Endothelial cell of umbilical vein (primary cell): Measurements from ENCODE around the gene SEMA4A. TPM values are rescaled to one million over a fixed set of nuclear protein-coding genes. Genes with fewer than 3 reads are reported as not detected.

Experiments used
- BruUV-seq: library from RNA; stranded (reverse); fragments of 400-500 nt; replicated peaks from 2 replicates; lab custom pipeline; 2021; lab: Mats Ljungman, UMichigan
- CTCF ChIA-PET: fragments of 300-600, 350-600 bp; sonication (Branson Sonifier 250); formaldehyde crosslinking; loops from one replicate; lab custom pipeline; 2021; ENCODE audit warnings: antibody characterized with exemption, inconsistent platforms; lab: Charles Lee
- POLR2A ChIA-PET: fragments of 300-600, 350-600 bp; sonication (Branson Sonifier 250); formaldehyde crosslinking; loops from one replicate; lab custom pipeline; 2021; ENCODE audit warnings: antibody characterized with exemption, inconsistent platforms; lab: Charles Lee
- DNase-seq: peaks from one replicate; pipeline ENCODE4 v3.0.0-alpha.2; 2011; ENCODE audit warnings: low read depth, low spot score
- FAIRE-seq: peaks from 2 replicates; lab custom pipeline; 2011; peaks lifted over from hg19 to GRCh38; lab: Jason Lieb, UNC
- H2AFZ ChIP-seq: 2 replicates; pipeline ENCODE4 v1.6.0; 2012; ENCODE audit warnings: low read depth, low read length, control low read depth, inconsistent platforms
- H3K27ac ChIP-seq: 2 replicates; pipeline ENCODE4 v1.5.1; 2011; ENCODE audit warnings: low read depth, mild to moderate bottlenecking, control low read depth, low read length, moderate library complexity; ENCODE audit not compliant: insufficient read depth
- H3K27me3 ChIP-seq, 2 experiments: 2 replicates each; pipeline versions ENCODE4 v1.6.0 to v1.6.1; 2011; ENCODE audit warnings: low read length in 2 of 2, mixed read lengths in 1 of 2; ENCODE audit not compliant: control insufficient read depth in 2 of 2, insufficient read depth in 2 of 2
- H3K36me3 ChIP-seq, 2 experiments: 2 replicates in 1 of 2; 3 replicates in 1 of 2; pipeline ENCODE4 v1.5.1; 2011; ENCODE audit warnings: low read length in 2 of 2, mild to moderate bottlenecking in 1 of 2, moderate library complexity in 1 of 2; ENCODE audit not compliant: control insufficient read depth in 2 of 2, insufficient read depth in 2 of 2; ENCODE audit errors: extremely low read depth in 1 of 2
- H3K4me1 ChIP-seq: 3 replicates; pipeline ENCODE4 v1.5.1; 2011; ENCODE audit warnings: mild to moderate bottlenecking, low read length; ENCODE audit not compliant: control insufficient read depth, insufficient read depth; ENCODE audit errors: extremely low read depth
- H3K4me2 ChIP-seq: 2 replicates; pipeline ENCODE4 v1.6.1; 2011; ENCODE audit warnings: low read length, control low read depth, mixed read lengths; ENCODE audit not compliant: insufficient read depth
- H3K4me3 ChIP-seq, 3 experiments: fragments of 200-600 bp in 1 of 3; sonication (generic), shearing (Covaris generic) in 1 of 3; replicated peaks in 1 of 3; 2 replicates each; pipeline ENCODE4 v1.5.1; 2011 to 2016; ENCODE audit warnings: control low read depth in 3 of 3, low read length in 3 of 3, mild to moderate bottlenecking in 2 of 3, inconsistent platforms in 1 of 3, low read depth in 1 of 3, moderate library complexity in 1 of 3; ENCODE audit not compliant: insufficient read depth in 1 of 3
- H3K79me2 ChIP-seq: 2 replicates; pipeline ENCODE4 v1.6.0; 2012; ENCODE audit warnings: low read length, inconsistent platforms; ENCODE audit not compliant: control insufficient read depth, insufficient read depth
- H3K9ac ChIP-seq: replicated peaks from 2 replicates; pipeline ENCODE3; 2011; ENCODE audit warnings: low read length, control low read depth; ENCODE audit not compliant: insufficient read depth; ENCODE audit errors: extremely low read depth
- H3K9me1 ChIP-seq: replicated peaks from 3 replicates; pipeline ENCODE4 v1.6.0; 2011; ENCODE audit warnings: mild to moderate bottlenecking, low read length; ENCODE audit not compliant: control insufficient read depth, insufficient read depth; ENCODE audit errors: extremely low read depth
- H3K9me3 ChIP-seq: replicated peaks from 2 replicates; pipeline ENCODE4 v1.5.1; 2012; ENCODE audit warnings: low read length, inconsistent platforms; ENCODE audit not compliant: control insufficient read depth, insufficient read depth
- H4K20me1 ChIP-seq: replicated peaks from 2 replicates; pipeline ENCODE3; 2011; ENCODE audit warnings: mild to moderate bottlenecking, low read length; ENCODE audit not compliant: control insufficient read depth, insufficient read depth; ENCODE audit errors: extremely low read depth
- EZH2 ChIP-seq: IDR thresholded peaks from 2 replicates; pipeline ENCODE4 v1.6.1; 2012; ENCODE audit warnings: borderline replicate concordance, low read depth, mild to moderate bottlenecking, moderate library complexity, low read length, inconsistent platforms; ENCODE audit not compliant: severe bottlenecking
- FOS ChIP-seq: IDR thresholded peaks from 2 replicates; pipeline ENCODE4 v1.6.1; 2011; ENCODE audit warnings: mild to moderate bottlenecking, low read length, moderate library complexity, borderline replicate concordance; ENCODE audit not compliant: insufficient read depth
- GATA2 ChIP-seq: IDR thresholded peaks from 2 replicates; pipeline ENCODE4 v1.7.0; 2011; ENCODE audit warnings: low read depth, mild to moderate bottlenecking, moderate library complexity, mixed read lengths, low read length; ENCODE audit not compliant: insufficient read length, insufficient read depth
- JUN ChIP-seq: IDR thresholded peaks from 2 replicates; pipeline ENCODE4 v1.6.1; 2011; ENCODE audit warnings: borderline replicate concordance, low read depth; ENCODE audit not compliant: insufficient read length, insufficient read depth
- MYC ChIP-seq: IDR thresholded peaks from one replicate; pipeline ENCODE4 v1.6.1; 2011; ENCODE audit warnings: mild to moderate bottlenecking, low read depth, low read length
- POLR2A ChIP-seq: IDR thresholded peaks from 2 replicates; pipeline ENCODE4 v1.6.1; 2012; ENCODE audit warnings: low read depth, mild to moderate bottlenecking, control low read depth, low read length
- POLR2AphosphoS5 ChIP-seq: IDR thresholded peaks from 2 replicates; pipeline ENCODE4 v1.6.1; 2012; ENCODE audit warnings: low read depth, mild to moderate bottlenecking, control low read depth, low read length, moderate library complexity; ENCODE audit not compliant: insufficient read depth
- dilution Hi-C: fragments of 300-500 bp; cut with MboI; formaldehyde crosslinking; loops from one replicate; pipeline ENCODE4 v1.15.0; 2019; ENCODE audit warnings: low sequenced_read_pairs; ENCODE audit not compliant: extremely low pct_ligation_motif_present
- intact Hi-C: fragments of 100-400 bp; cut with micrococcal nuclease; formaldehyde crosslinking; loops from one replicate; pipeline ENCODE4 v1.10.0; 2022
- polyA plus RNA-seq, 4 experiments: library from polyadenylated mRNA; depleted of rRNA in 3 of 4; stranded (reverse) in 3 of 4; unstranded in 1 of 4; fragments of >200 nt; gene quantifications; 2 replicates each; pipeline versions ENCODE4 v1.2.1 to v1.2.3, GENCODE V29; 2011 to 2012; ENCODE audit warnings: missing spikeins in 1 of 4
- total RNA-seq: library from RNA; stranded (reverse); gene quantifications from 2 replicates; pipeline ENCODE4 v1.2.3, GENCODE V29; 2021
- TF ChIP-seq, protein P1 (sequence below), 2 donors: IDR thresholded peaks; 1 replicate in 1 of 2; 2 replicates in 1 of 2; pipeline ENCODE4 v1.5.1; 2011; ENCODE audit warnings: low read length in 2 of 2, mild to moderate bottlenecking in 2 of 2, moderate library complexity in 2 of 2, control low read depth in 1 of 2, inconsistent platforms in 1 of 2, low read depth in 1 of 2; ENCODE audit not compliant: insufficient read depth in 1 of 2; ENCODE audit errors: extremely low read depth in 1 of 2
- TF ChIP-seq, protein P2 (sequence below): IDR thresholded peaks from 2 replicates; pipeline ENCODE4 v1.6.1; 2011; ENCODE audit not compliant: insufficient read depth, insufficient read length

Gene SEMA4A
- total and polyA plus RNA-seq, 2 donors (not counting 3 experiments of a cell fraction or from before 2014, with no cell fraction given): 1.5 to 1.6 TPM

GRCh38 chr1:156111355-156111962 lies 41.9 kb upstream of the SEMA4A start:
- TF ChIP-seq POLR2AphosphoS5 (no peak), MYC (no peak), EZH2 (no peak), POLR2A (no peak), FOS (no peak), GATA2 (no peak), JUN (no peak)
- TF ChIP-seq, protein P1, sequence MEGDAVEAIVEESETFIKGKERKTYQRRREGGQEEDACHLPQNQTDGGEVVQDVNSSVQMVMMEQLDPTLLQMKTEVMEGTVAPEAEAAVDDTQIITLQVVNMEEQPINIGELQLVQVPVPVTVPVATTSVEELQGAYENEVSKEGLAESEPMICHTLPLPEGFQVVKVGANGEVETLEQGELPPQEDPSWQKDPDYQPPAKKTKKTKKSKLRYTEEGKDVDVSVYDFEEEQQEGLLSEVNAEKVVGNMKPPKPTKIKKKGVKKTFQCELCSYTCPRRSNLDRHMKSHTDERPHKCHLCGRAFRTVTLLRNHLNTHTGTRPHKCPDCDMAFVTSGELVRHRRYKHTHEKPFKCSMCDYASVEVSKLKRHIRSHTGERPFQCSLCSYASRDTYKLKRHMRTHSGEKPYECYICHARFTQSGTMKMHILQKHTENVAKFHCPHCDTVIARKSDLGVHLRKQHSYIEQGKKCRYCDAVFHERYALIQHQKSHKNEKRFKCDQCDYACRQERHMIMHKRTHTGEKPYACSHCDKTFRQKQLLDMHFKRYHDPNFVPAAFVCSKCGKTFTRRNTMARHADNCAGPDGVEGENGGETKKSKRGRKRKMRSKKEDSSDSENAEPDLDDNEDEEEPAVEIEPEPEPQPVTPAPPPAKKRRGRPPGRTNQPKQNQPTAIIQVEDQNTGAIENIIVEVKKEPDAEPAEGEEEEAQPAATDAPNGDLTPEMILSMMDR (IDR thresholded peaks at IDR 0.05; ENCODE audit: extremely low read depth in 1 of 2, insufficient read depth in 1 of 2, low read depth in 1 of 2, low read length in 2 of 2): no peak
- TF ChIP-seq, protein P2, sequence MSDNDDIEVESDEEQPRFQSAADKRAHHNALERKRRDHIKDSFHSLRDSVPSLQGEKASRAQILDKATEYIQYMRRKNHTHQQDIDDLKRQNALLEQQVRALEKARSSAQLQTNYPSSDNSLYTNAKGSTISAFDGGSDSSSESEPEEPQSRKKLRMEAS: no peak
- Histone ChIP-seq H3K9me3 (no peaks in the 10 kb centered on the region), H3K27me3 (no peaks in the 10 kb centered on the region), H3K79me2 (peaks cover 19% of the 10 kb centered on the region), H3K9me1 (no peaks in the 10 kb centered on the region), H2AFZ (no peak overlapping the region), H3K9ac (no peak overlapping the region), H4K20me1 (no peaks in the 10 kb centered on the region), H3K27ac (no peak overlapping the region), H3K4me1 (peaks cover 8% of the 10 kb centered on the region), H3K4me2 (no peak overlapping the region), H3K36me3 (no peaks in the 10 kb centered on the region), H3K4me3 (no peak overlapping the region)
- BruUV-seq: no TSS peak
- POLR2A ChIA-PET: interaction anchor here (0.7 kb wide), 1 partner anchor 1937 kb away, joined by 4 read pairs; no protein-coding TSS in a partner anchor
- DNase-seq (no peak), FAIRE-seq (no peak)
- dilution Hi-C loops (no loop called here), intact Hi-C loops (no loop called here)
- CTCF ChIA-PET: interaction anchor here (4.3 to 13.3 kb wide), 3 partner anchors 12 to 18 kb away, joined by 18 to 283 read pairs (median 66); no protein-coding TSS in a partner anchor
